Measurements from ENCODE around the gene ANKRD65. TPM values are rescaled to one million over a fixed set of nuclear protein-coding genes. Genes with fewer than 3 reads are reported as not detected.

The ANKRD65 gene
- total and polyA plus RNA-seq, 2 donors (not counting 3 experiments of a cell fraction or from before 2014, with no cell fraction given) = 0.15 to 0.38 TPM

- intact Hi-C loops (cut with micrococcal nuclease) = loop anchor here (1.0 kb wide), 4 partner anchors 9 to 73 kb away; partner anchors contain the start of genes ATAD3B, AURKAIP1 and MRPL20
- BruUV-seq (replicated peaks) = no TSS peak
- POLR2A ChIA-PET = interaction anchor here (0.8 to 1.5 kb wide), 2 partner anchors 9 to 23 kb away, joined by 4 to 6 read pairs; partner anchors contain the start of genes AURKAIP1 and MRPL20
Observed at GRCh38 chr1:1398677-1399186, 22.3 kb downstream of the ANKRD65 start.

More at GRCh38 chr1:1398677-1399186, 22.3 kb downstream of the ANKRD65 start:
- no peaks in the 10 kb centered on the region for H4K20me1 ChIP-seq (replicated peaks; ENCODE audit: control insufficient read depth, extremely low read depth, insufficient read depth, low read length)
- no peaks in the 10 kb centered on the region for H3K9me1 ChIP-seq (replicated peaks; ENCODE audit: control insufficient read depth, extremely low read depth, insufficient read depth, low read length)
- peak overlapping the region; percentile 77 to 92 (median 90) for H3K4me3 ChIP-seq (replicated peaks in 1 of 3; ENCODE audit: insufficient read depth in 1 of 3, low read depth in 1 of 3, low read length in 3 of 3)
- TF ChIP-seq CTCF (IDR thresholded peaks at IDR 0.05; ENCODE audit: extremely low read depth in 1 of 2, insufficient read depth in 1 of 2, low read depth in 1 of 2, low read length in 2 of 2) = no peak
- dilution Hi-C loops (cut with MboI; ENCODE audit: extremely low pct_ligation_motif_present, low sequenced_read_pairs) = no loop called here
- H3K9ac ChIP-seq (replicated peaks; ENCODE audit: extremely low read depth, insufficient read depth, low read length) = peak overlapping the region; percentile 82
- peak overlapping the region; percentile 54 for H3K27ac ChIP-seq (ENCODE audit: insufficient read depth, low read depth, low read length)
- H3K27me3 ChIP-seq (ENCODE audit: control insufficient read depth in 2 of 2, insufficient read depth in 2 of 2, low read length in 2 of 2) = no peaks in the 10 kb centered on the region
- DNase-seq (ENCODE audit: low read depth, low spot score) (no peak), FAIRE-seq (no peak)
- H2AFZ ChIP-seq (ENCODE audit: low read depth, low read length) = peak overlapping the region; percentile 89
- no peaks in the 10 kb centered on the region for H3K9me3 ChIP-seq (replicated peaks; ENCODE audit: control insufficient read depth, insufficient read depth, low read length)
- peaks cover 56% of the 10 kb centered on the region for H3K79me2 ChIP-seq (ENCODE audit: control insufficient read depth, insufficient read depth, low read length)
- H3K4me2 ChIP-seq (ENCODE audit: insufficient read depth, low read length) = peak overlapping the region; percentile 90
- peaks cover 10 to 31% of the 10 kb centered on the region in 2 experiments for H3K36me3 ChIP-seq (ENCODE audit: control insufficient read depth in 2 of 2, extremely low read depth in 1 of 2, insufficient read depth in 2 of 2, low read length in 2 of 2)
- CTCF ChIA-PET = interaction anchor here (0.8 to 3.4 kb wide), 11 partner anchors 15 to 107 kb away, joined by 3 to 31 read pairs (median 4); partner anchors contain the start of gene AURKAIP1
- peaks cover 22% of the 10 kb centered on the region for H3K4me1 ChIP-seq (ENCODE audit: control insufficient read depth, extremely low read depth, insufficient read depth, low read length)
